Liver (tissue), 9 donors: Measurements from ENCODE around the gene PHYKPL. TPM values are rescaled to one million over a fixed set of nuclear protein-coding genes. Genes with fewer than 3 reads are reported as not detected.

Experiments
- DNase-seq: peaks from one replicate; pipeline ENCODE4 v3.0.0-alpha.2; 2017; ENCODE audit warnings: low spot score
- H3K27ac ChIP-seq, 2 donors: one replicate each; pipeline ENCODE4 v1.7.0; 2013; ENCODE audit warnings: inconsistent platforms in 2 of 2, low read length in 2 of 2, control low read depth in 1 of 2, low read depth in 1 of 2, mild to moderate bottlenecking in 1 of 2
- H3K27me3 ChIP-seq, 4 donors: one replicate each; pipeline versions ENCODE4 v1.6.1 to v1.7.0; 2013; ENCODE audit warnings: low read length in 3 of 4, inconsistent platforms in 1 of 4, mild to moderate bottlenecking in 1 of 4, moderate library complexity in 1 of 4; ENCODE audit not compliant: control insufficient read depth in 4 of 4, insufficient read depth in 4 of 4
- H3K36me3 ChIP-seq, 4 donors: one replicate each; pipeline versions ENCODE4 v1.6.1 to v1.7.0; 2013; ENCODE audit warnings: low read length in 3 of 4, mild to moderate bottlenecking in 3 of 4, low read depth in 1 of 4, moderate library complexity in 1 of 4; ENCODE audit not compliant: control insufficient read depth in 4 of 4, insufficient read depth in 3 of 4
- H3K4me1 ChIP-seq, 4 donors: one replicate each; pipeline versions ENCODE4 v1.6.1 to v1.7.0; 2013; ENCODE audit warnings: low read length in 3 of 4, mild to moderate bottlenecking in 3 of 4, moderate library complexity in 1 of 4; ENCODE audit not compliant: control insufficient read depth in 4 of 4, insufficient read depth in 4 of 4
- H3K4me3 ChIP-seq, 3 donors: one replicate each; pipeline versions ENCODE4 v1.6.1 to v1.7.0; 2013; ENCODE audit warnings: low read length in 3 of 3, control low read depth in 1 of 3, low read depth in 1 of 3, mild to moderate bottlenecking in 1 of 3
- H3K9ac ChIP-seq, 2 donors: one replicate each; pipeline ENCODE4 v1.7.0; 2013; ENCODE audit warnings: low read length in 2 of 2, mild to moderate bottlenecking in 2 of 2, moderate library complexity in 2 of 2, control low read depth in 1 of 2, low read depth in 1 of 2
- H3K9me3 ChIP-seq, 4 donors: one replicate each; pipeline versions ENCODE4 v1.6.1 to v1.7.0; 2013; ENCODE audit warnings: low read length in 3 of 4; ENCODE audit not compliant: control insufficient read depth in 4 of 4
- FOXA1 ChIP-seq: IDR thresholded peaks from 2 replicates; pipeline ENCODE4 v1.6.1; 2016; ENCODE audit warnings: antibody characterized with exemption
- FOXA2 ChIP-seq: IDR thresholded peaks from 2 replicates; pipeline ENCODE4 v1.6.1; 2016; ENCODE audit warnings: antibody characterized with exemption
- GABPA ChIP-seq, 2 donors: IDR thresholded peaks in 1 of 2; conservative IDR thresholded peaks in 1 of 2; 2 replicates each; pipeline ENCODE4 v1.6.1; 2016; ENCODE audit warnings: antibody characterized with exemption in 2 of 2, mild to moderate bottlenecking in 1 of 2, moderate library complexity in 1 of 2
- HNF4A ChIP-seq, 2 donors: conservative IDR thresholded peaks; 2 replicates each; pipeline ENCODE4 v1.6.1; 2016; ENCODE audit warnings: antibody characterized with exemption in 2 of 2, mild to moderate bottlenecking in 2 of 2
- HNF4G ChIP-seq: IDR thresholded peaks from 2 replicates; pipeline ENCODE4 v1.6.1; 2016; ENCODE audit warnings: antibody characterized with exemption
- JUND ChIP-seq, 2 donors: IDR thresholded peaks; 2 replicates each; pipeline ENCODE4 v1.6.1; 2016; ENCODE audit warnings: antibody characterized with exemption in 2 of 2
- MAX ChIP-seq: IDR thresholded peaks from 2 replicates; pipeline ENCODE4 v1.6.1; 2016; ENCODE audit warnings: antibody characterized with exemption
- NR2F2 ChIP-seq: IDR thresholded peaks from 2 replicates; pipeline ENCODE4 v1.6.1; 2016; ENCODE audit warnings: antibody characterized with exemption
- RAD21 ChIP-seq, 2 donors: IDR thresholded peaks; 2 replicates each; pipeline ENCODE4 v1.6.1; 2016; ENCODE audit warnings: antibody characterized with exemption in 2 of 2, mild to moderate bottlenecking in 2 of 2
- RXRA ChIP-seq, 2 donors: IDR thresholded peaks; 2 replicates each; pipeline ENCODE4 v1.6.1; 2017 to 2018; ENCODE audit warnings: antibody characterized with exemption in 2 of 2, mild to moderate bottlenecking in 1 of 2
- SP1 ChIP-seq: IDR thresholded peaks from 2 replicates; pipeline ENCODE4 v1.6.1; 2018; ENCODE audit warnings: antibody characterized with exemption, mild to moderate bottlenecking
- TAF1 ChIP-seq: conservative IDR thresholded peaks from 2 replicates; pipeline ENCODE4 v1.6.1; 2016; ENCODE audit warnings: antibody characterized with exemption, mild to moderate bottlenecking
- ZBTB33 ChIP-seq: IDR thresholded peaks from 2 replicates; pipeline ENCODE4 v1.6.1; 2016; ENCODE audit warnings: antibody characterized with exemption
- WGBS: extraction: QIAGEN DNeasy Blood & Tissue Kit; methylation state at CpG from one replicate; pipeline ENCODE4 v1.1.7; 2013; 5-methylcytosine and 5-hydroxymethylcytosine counted together
- polyA plus RNA-seq, 2 donors: library from polyadenylated mRNA; stranded (reverse) in 1 of 2; unstranded in 1 of 2; fragments of 200-250 nt in 1 of 2; fragments of >200 nt in 1 of 2; fragmentation: Nextera tagmentation in 1 of 2; extraction: Ambion mirVana in 1 of 2; gene quantifications; one replicate each; pipeline versions ENCODE4 v1.2.1 to v1.2.3, GENCODE V29; 2013 to 2015
- total RNA-seq, 2 donors: library from RNA; depleted of rRNA; stranded (reverse); fragments of >200 nt; gene quantifications; one replicate each; pipeline ENCODE4 v1.2.3, GENCODE V29; 2014
- TF ChIP-seq, protein P1 (sequence below): fragments of 150-350 bp; IDR thresholded peaks from 2 replicates; pipeline ENCODE4 v1.5.1; 2017; ENCODE audit warnings: improper control_type of control experiment, low read depth, low read length; ENCODE audit not compliant: missing input control
- TF ChIP-seq, protein P2 (sequence below): IDR thresholded peaks from 2 replicates; pipeline ENCODE4 v1.6.1; 2016; ENCODE audit warnings: antibody characterized with exemption, mild to moderate bottlenecking
- TF ChIP-seq, protein P3 (sequence below): IDR thresholded peaks from 2 replicates; pipeline ENCODE4 v1.6.1; 2016; ENCODE audit warnings: antibody characterized with exemption
- donor health status: healthy.
- donor health status: healthy.
- donor health status: healthy.
- donor health status: healthy.
- donor health status: healthy.

PHYKPL gene
- total and polyA plus RNA-seq, 4 donors, result 25.6 to 103 (median 45.0) TPM

GRCh38 chr5:178282391-178282790, 49.8 kb upstream of the PHYKPL start (continued):
- TF ChIP-seq MAX, result no peak
- TF ChIP-seq FOXA1, result no peak
- TF ChIP-seq, protein P1, sequence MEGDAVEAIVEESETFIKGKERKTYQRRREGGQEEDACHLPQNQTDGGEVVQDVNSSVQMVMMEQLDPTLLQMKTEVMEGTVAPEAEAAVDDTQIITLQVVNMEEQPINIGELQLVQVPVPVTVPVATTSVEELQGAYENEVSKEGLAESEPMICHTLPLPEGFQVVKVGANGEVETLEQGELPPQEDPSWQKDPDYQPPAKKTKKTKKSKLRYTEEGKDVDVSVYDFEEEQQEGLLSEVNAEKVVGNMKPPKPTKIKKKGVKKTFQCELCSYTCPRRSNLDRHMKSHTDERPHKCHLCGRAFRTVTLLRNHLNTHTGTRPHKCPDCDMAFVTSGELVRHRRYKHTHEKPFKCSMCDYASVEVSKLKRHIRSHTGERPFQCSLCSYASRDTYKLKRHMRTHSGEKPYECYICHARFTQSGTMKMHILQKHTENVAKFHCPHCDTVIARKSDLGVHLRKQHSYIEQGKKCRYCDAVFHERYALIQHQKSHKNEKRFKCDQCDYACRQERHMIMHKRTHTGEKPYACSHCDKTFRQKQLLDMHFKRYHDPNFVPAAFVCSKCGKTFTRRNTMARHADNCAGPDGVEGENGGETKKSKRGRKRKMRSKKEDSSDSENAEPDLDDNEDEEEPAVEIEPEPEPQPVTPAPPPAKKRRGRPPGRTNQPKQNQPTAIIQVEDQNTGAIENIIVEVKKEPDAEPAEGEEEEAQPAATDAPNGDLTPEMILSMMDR, result no peak
- TF ChIP-seq GABPA (IDR thresholded peaks at IDR 0.05 in 1 of 2, conservative IDR thresholded peaks at IDR 0.05 in 1 of 2), result no peak
- TF ChIP-seq RXRA (IDR thresholded peaks at IDR 0.05), result no peak
- TF ChIP-seq FOXA2, result no peak

DNA sequence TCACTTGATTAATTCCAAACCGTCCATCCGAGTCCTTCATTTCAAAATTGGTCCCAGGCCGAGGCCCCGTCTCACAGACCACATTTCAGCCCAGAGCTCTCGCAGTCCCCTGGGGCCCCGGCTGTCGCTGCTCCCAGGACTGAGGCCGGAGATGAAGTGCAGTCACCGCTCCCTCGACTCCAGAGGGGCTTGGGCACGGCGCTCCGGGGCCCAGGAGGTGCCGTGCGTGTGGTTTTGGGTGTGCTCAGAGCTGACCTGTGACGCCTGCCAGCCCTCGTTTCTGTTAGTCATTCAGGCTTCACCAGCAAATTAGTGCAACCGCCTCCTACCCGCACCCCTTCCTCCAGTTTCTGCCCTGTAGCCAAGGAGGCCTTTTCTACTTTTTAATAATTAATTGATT, 48.7 kb upstream of the PHYKPL start:
- H3K4me3 ChIP-seq, result no peak overlapping the region
- peaks cover 0 to 4% (median 2%) of the 10 kb centered on the region in 4 donors for H3K9me3 ChIP-seq
- no peak overlapping the region for H3K27ac ChIP-seq
- H3K9ac ChIP-seq, result no peak overlapping the region
- no peaks in the 10 kb centered on the region for H3K36me3 ChIP-seq
- no peaks in the 10 kb centered on the region for H3K27me3 ChIP-seq
- 94% methylated on average over 19 of the region's 19 CpGs for WGBS
- TF ChIP-seq SP1 (no peak), HNF4G (no peak), JUND (IDR thresholded peaks at IDR 0.05) (no peak), FOXA1 (no peak), TAF1 (no peak), FOXA2 (no peak), GABPA (IDR thresholded peaks at IDR 0.05 in 1 of 2, conservative IDR thresholded peaks at IDR 0.05 in 1 of 2) (no peak), ZBTB33 (no peak), RAD21 (IDR thresholded peaks at IDR 0.05) (no peak), NR2F2 (no peak), HNF4A (conservative IDR thresholded peaks at IDR 0.05) (no peak)
- TF ChIP-seq, protein P2, sequence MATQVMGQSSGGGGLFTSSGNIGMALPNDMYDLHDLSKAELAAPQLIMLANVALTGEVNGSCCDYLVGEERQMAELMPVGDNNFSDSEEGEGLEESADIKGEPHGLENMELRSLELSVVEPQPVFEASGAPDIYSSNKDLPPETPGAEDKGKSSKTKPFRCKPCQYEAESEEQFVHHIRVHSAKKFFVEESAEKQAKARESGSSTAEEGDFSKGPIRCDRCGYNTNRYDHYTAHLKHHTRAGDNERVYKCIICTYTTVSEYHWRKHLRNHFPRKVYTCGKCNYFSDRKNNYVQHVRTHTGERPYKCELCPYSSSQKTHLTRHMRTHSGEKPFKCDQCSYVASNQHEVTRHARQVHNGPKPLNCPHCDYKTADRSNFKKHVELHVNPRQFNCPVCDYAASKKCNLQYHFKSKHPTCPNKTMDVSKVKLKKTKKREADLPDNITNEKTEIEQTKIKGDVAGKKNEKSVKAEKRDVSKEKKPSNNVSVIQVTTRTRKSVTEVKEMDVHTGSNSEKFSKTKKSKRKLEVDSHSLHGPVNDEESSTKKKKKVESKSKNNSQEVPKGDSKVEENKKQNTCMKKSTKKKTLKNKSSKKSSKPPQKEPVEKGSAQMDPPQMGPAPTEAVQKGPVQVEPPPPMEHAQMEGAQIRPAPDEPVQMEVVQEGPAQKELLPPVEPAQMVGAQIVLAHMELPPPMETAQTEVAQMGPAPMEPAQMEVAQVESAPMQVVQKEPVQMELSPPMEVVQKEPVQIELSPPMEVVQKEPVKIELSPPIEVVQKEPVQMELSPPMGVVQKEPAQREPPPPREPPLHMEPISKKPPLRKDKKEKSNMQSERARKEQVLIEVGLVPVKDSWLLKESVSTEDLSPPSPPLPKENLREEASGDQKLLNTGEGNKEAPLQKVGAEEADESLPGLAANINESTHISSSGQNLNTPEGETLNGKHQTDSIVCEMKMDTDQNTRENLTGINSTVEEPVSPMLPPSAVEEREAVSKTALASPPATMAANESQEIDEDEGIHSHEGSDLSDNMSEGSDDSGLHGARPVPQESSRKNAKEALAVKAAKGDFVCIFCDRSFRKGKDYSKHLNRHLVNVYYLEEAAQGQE, result no peak
- TF ChIP-seq, protein P3, sequence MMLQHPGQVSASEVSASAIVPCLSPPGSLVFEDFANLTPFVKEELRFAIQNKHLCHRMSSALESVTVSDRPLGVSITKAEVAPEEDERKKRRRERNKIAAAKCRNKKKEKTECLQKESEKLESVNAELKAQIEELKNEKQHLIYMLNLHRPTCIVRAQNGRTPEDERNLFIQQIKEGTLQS, result no peak
- peaks cover 0 to 10% (median 5%) of the 10 kb centered on the region in 4 donors for H3K4me1 ChIP-seq
- DNase-seq, result no peak
